ENCODE measurements around the gene YJEFN3. TPM values are rescaled to one million over a fixed set of nuclear protein-coding genes. Genes with fewer than 3 reads are reported as not detected.
A peak's percentile ranks its signal among the peaks of the same experiment; 100 is the strongest.

YJEFN3 gene
- total and polyA plus RNA-seq, 10 of the 15 experiments (the other 5 are each of a cell fraction or from before 2014, with no cell fraction given), result 0.05 to 6.9 (median 3.5) TPM

- in situ Hi-C loops (cut with MboI), result loop anchor here (5.0 to 10.0 kb wide), 2 partner anchors 127 to 349 kb away; no protein-coding TSS in a partner anchor
- peaks cover 2% of the 10 kb centered on the region for H3K79me2 ChIP-seq (ENCODE audit: control insufficient read depth, insufficient read depth, low read length)
- intact Hi-C loops (cut with micrococcal nuclease; ENCODE audit: unreplicated experiment), result no loop called here
- no peak overlapping the region for H3K27ac ChIP-seq (ENCODE audit: control insufficient read depth, insufficient read depth)
- H4K20me1 ChIP-seq (ENCODE audit: control insufficient read depth, insufficient read depth), result no peaks in the 10 kb centered on the region
- no peaks in the 10 kb centered on the region for H3K27me3 ChIP-seq (replicated peaks in 1 of 2; ENCODE audit: control insufficient read depth in 2 of 2, insufficient read depth in 2 of 2, low read length in 1 of 2)
- FAIRE-seq (no peak), ATAC-seq (no peak), DNase-seq (ENCODE audit: low read depth, low spot score) (no peak)
- no peaks in the 10 kb centered on the region for H3K9me3 ChIP-seq (replicated peaks; ENCODE audit: control insufficient read depth, insufficient read depth, low read length)
- RAD21 ChIA-PET (ENCODE audit: unreplicated experiment), result no interaction called here
- no peak overlapping the region for H2AFZ ChIP-seq (ENCODE audit: control insufficient read depth, low read depth, low read length)
- no TSS peak for BruUV-seq (replicated peaks)
- H3K9ac ChIP-seq (ENCODE audit: control insufficient read depth, insufficient read depth, low read length), result no peak overlapping the region
- WGBS (ENCODE audit: insufficient coverage, insufficient replicate concordance, low lambda C conversion rate, missing lambda C conversion rate), result 84% methylated on average over 15 of the region's 15 CpGs
- H3K4me3 ChIP-seq, result no peak overlapping the region
- H3K4me1 ChIP-seq (ENCODE audit: control insufficient read depth, insufficient read depth, low read length), result peaks cover 8% of the 10 kb centered on the region
- TF ChIP-seq CBX5 (IDR thresholded peaks at IDR 0.05; ENCODE audit: low read depth) (no peak), POLR2A (IDR thresholded peaks at IDR 0.05; ENCODE audit: low read depth, low read length) (0 out of 2 replicates have a peak, but pooled peaks have one; percentile 30)
- H3K36me3 ChIP-seq (ENCODE audit: control insufficient read depth in 2 of 2, insufficient read depth in 2 of 2, low read length in 1 of 2), result peaks cover 29 to 46% of the 10 kb centered on the region in 2 experiments; a peak in 3 of 4 replicates
- POLR2A ChIA-PET, result no interaction called here
- SMC1A ChIA-PET (ENCODE audit: uncharacterized antibody, unreplicated experiment), result interaction anchor here (1.0 to 1.6 kb wide), 3 partner anchors 119 to 132 kb away, joined by 3 to 4 read pairs (median 3); no protein-coding TSS in a partner anchor
- no peak overlapping the region for H3K4me2 ChIP-seq (ENCODE audit: control insufficient read depth, insufficient read depth)
- CTCF ChIA-PET, result interaction anchor here (9.3 kb wide), 1 partner anchor 128 kb away, joined by 223 read pairs; no protein-coding TSS in a partner anchor
Measured at GRCh38 chr19:19493841-19494546, 34.7 kb upstream of the YJEFN3 start.

GRCh38 chr19:19495614-19496603 is 32.8 kb upstream of the YJEFN3 start:
- BruUV-seq (replicated peaks), result no TSS peak
- no peak overlapping the region for H2AFZ ChIP-seq (ENCODE audit: control insufficient read depth, low read depth, low read length)
- no peak overlapping the region for H3K4me2 ChIP-seq (ENCODE audit: control insufficient read depth, insufficient read depth)
- no peak overlapping the region for H3K4me3 ChIP-seq
- H3K4me1 ChIP-seq (ENCODE audit: control insufficient read depth, insufficient read depth, low read length), result no peaks in the 10 kb centered on the region
- intact Hi-C loops (cut with micrococcal nuclease; ENCODE audit: unreplicated experiment) (no loop called here), in situ Hi-C loops (cut with MboI) (loop anchor here (10.0 kb wide), 1 partner anchor 351 kb away; no protein-coding TSS in a partner anchor)
- no peak for ATAC-seq
- no peaks in the 10 kb centered on the region for H4K20me1 ChIP-seq (ENCODE audit: control insufficient read depth, insufficient read depth)
- H3K9me3 ChIP-seq (replicated peaks; ENCODE audit: control insufficient read depth, insufficient read depth, low read length), result no peaks in the 10 kb centered on the region
- RAD21 ChIA-PET (ENCODE audit: unreplicated experiment), result no interaction called here
- POLR2A ChIA-PET, result no interaction called here
- FAIRE-seq, result no peak
- WGBS (ENCODE audit: insufficient coverage, insufficient replicate concordance, low lambda C conversion rate, missing lambda C conversion rate), result 92% methylated on average over 30 of the region's 30 CpGs
- H3K9ac ChIP-seq (ENCODE audit: control insufficient read depth, insufficient read depth, low read length), result no peak overlapping the region
- H3K27me3 ChIP-seq (replicated peaks in 1 of 2; ENCODE audit: control insufficient read depth in 2 of 2, insufficient read depth in 2 of 2, low read length in 1 of 2), result no peaks in the 10 kb centered on the region
- peaks cover 2% of the 10 kb centered on the region for H3K79me2 ChIP-seq (ENCODE audit: control insufficient read depth, insufficient read depth, low read length)
- H3K27ac ChIP-seq (ENCODE audit: control insufficient read depth, insufficient read depth), result no peak overlapping the region
- DNase-seq (ENCODE audit: low read depth, low spot score), result no peak
- SMC1A ChIA-PET (ENCODE audit: uncharacterized antibody, unreplicated experiment), result no interaction called here
- peaks cover 40 to 64% of the 10 kb centered on the region in 2 experiments; a peak in 3 of 4 replicates for H3K36me3 ChIP-seq (ENCODE audit: control insufficient read depth in 2 of 2, insufficient read depth in 2 of 2, low read length in 1 of 2)
- CTCF ChIA-PET, result interaction anchor here (0.7 kb wide), 1 partner anchor 65 kb away, joined by 3 read pairs; no protein-coding TSS in a partner anchor
- TF ChIP-seq DPF2 (IDR thresholded peaks at IDR 0.05) (no peak), YY1 (IDR thresholded peaks at IDR 0.05; ENCODE audit: low read depth, low read length) (no peak), FOXM1 (IDR thresholded peaks at IDR 0.05; ENCODE audit: low read depth, low read length) (no peak), RFX5 (IDR thresholded peaks at IDR 0.05; ENCODE audit: low read depth, low read length) (no peak), SREBF1 (IDR thresholded peaks at IDR 0.05; ENCODE audit: low read length) (no peak), PKNOX1 (IDR thresholded peaks at IDR 0.05) (no peak), RELA (IDR thresholded peaks at IDR 0.05; ENCODE audit: borderline replicate concordance, partially characterized antibody) (no peak), ATF3 (IDR thresholded peaks at IDR 0.05; ENCODE audit: borderline replicate concordance, extremely low read depth, low read depth, low read length) (no peak), JUND (IDR thresholded peaks at IDR 0.05; ENCODE audit: low read depth, low read length) (no peak), BHLHE40 (IDR thresholded peaks at IDR 0.05; ENCODE audit: borderline replicate concordance in 1 of 2, low read depth in 2 of 2, low read length in 1 of 2) (no peak)

Measured in GM12878 (cell line).